ENCODE measurements around the gene MANEA. TPM values are rescaled to one million over a fixed set of nuclear protein-coding genes. Genes with fewer than 3 reads are reported as not detected.

MANEA gene
- total RNA-seq, 1 experiment from 2014 or later: 19.2 TPM

DNA sequence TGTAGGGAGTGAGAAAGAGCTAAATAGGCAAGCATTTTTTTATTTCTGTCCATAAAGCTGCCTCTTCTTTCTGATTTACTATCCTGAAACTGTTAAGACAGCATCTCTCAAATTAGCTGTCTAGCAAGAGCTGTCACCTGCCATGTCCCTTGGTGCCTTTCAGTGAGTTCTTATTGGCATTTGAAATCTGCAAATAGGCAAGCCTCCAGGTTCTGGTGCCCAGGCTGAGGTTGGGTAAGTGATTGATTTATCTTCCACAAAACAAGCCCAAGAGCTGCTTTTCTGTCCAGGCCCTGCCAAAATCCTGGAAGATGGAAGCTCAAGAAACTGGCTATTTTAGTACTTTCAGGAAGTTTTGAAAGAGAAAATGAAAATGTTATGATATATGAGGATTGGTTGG, 22.4 kb downstream of the MANEA start:
- CTCF ChIA-PET: no interaction called here
- TF ChIP-seq, protein P1, sequence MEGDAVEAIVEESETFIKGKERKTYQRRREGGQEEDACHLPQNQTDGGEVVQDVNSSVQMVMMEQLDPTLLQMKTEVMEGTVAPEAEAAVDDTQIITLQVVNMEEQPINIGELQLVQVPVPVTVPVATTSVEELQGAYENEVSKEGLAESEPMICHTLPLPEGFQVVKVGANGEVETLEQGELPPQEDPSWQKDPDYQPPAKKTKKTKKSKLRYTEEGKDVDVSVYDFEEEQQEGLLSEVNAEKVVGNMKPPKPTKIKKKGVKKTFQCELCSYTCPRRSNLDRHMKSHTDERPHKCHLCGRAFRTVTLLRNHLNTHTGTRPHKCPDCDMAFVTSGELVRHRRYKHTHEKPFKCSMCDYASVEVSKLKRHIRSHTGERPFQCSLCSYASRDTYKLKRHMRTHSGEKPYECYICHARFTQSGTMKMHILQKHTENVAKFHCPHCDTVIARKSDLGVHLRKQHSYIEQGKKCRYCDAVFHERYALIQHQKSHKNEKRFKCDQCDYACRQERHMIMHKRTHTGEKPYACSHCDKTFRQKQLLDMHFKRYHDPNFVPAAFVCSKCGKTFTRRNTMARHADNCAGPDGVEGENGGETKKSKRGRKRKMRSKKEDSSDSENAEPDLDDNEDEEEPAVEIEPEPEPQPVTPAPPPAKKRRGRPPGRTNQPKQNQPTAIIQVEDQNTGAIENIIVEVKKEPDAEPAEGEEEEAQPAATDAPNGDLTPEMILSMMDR (conservative IDR thresholded peaks at IDR 0.05; ENCODE audit: low read depth, low read length): no peak
- TF ChIP-seq EZH2 (IDR thresholded peaks at IDR 0.05; ENCODE audit: borderline replicate concordance, low read depth, low read length, poor library complexity, severe bottlenecking): no peak
- intact Hi-C loops (cut with micrococcal nuclease; ENCODE audit: unreplicated experiment): no loop called here

DNA sequence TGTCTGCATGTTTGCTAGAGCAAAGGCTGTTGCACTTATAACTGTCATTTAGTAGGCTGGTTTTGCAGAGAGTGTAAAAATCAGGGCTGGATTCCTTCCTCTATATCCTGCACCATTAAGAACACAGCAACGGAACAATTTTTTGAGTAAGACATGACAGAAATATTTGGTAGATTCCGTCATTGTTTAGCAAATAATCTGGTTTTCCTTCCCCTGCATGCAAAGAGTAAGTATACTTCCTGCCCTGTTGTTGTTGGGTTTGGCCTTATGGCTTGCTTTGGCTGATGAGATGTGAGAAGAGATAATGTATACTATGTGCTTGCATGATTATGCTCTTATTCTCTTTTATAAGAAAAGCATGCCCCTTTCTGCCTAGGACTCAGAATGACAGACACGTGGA, 23.8 kb downstream of the MANEA start:
- Histone ChIP-seq H3K4me3 (ENCODE audit: low read depth, low read length, poor library complexity, severe bottlenecking) (no peak overlapping the region), H3K36me3 (ENCODE audit: insufficient read depth, low read length, poor library complexity, severe bottlenecking) (no peaks in the 10 kb centered on the region), H3K27me3 (replicated peaks; ENCODE audit: insufficient read depth, low read depth, low read length, poor library complexity) (no peaks in the 10 kb centered on the region), H3K27ac (ENCODE audit: low read depth, low read length, poor library complexity, severe bottlenecking) (no peak overlapping the region), H3K4me1 (ENCODE audit: insufficient read depth, low read length, poor library complexity, severe bottlenecking) (no peaks in the 10 kb centered on the region), H3K9me3 (ENCODE audit: low read depth, low read length, poor library complexity, severe bottlenecking) (no peaks in the 10 kb centered on the region)
- intact Hi-C loops (cut with micrococcal nuclease; ENCODE audit: unreplicated experiment): no loop called here
- POLR2A ChIA-PET (ENCODE audit: low non-redundant PET): no interaction called here
- CTCF ChIA-PET: no interaction called here
- TF ChIP-seq EZH2 (IDR thresholded peaks at IDR 0.05; ENCODE audit: borderline replicate concordance, low read depth, low read length, poor library complexity, severe bottlenecking): no peak
- TF ChIP-seq, protein P1 (conservative IDR thresholded peaks at IDR 0.05; ENCODE audit: low read depth, low read length): no peak
- no peak for DNase-seq (ENCODE audit: low spot score)
- no TSS peak for BruUV-seq (replicated peaks)

More for the DNA sequence above, 22.4 kb downstream of the MANEA start:
- H3K36me3 ChIP-seq (ENCODE audit: insufficient read depth, low read length, poor library complexity, severe bottlenecking): no peaks in the 10 kb centered on the region
- H3K27ac ChIP-seq (ENCODE audit: low read depth, low read length, poor library complexity, severe bottlenecking): no peak overlapping the region
- no TSS peak for BruUV-seq (replicated peaks)
- DNase-seq (ENCODE audit: low spot score): no peak
- H3K9me3 ChIP-seq (ENCODE audit: low read depth, low read length, poor library complexity, severe bottlenecking): no peaks in the 10 kb centered on the region
- no peak overlapping the region for H3K4me3 ChIP-seq (ENCODE audit: low read depth, low read length, poor library complexity, severe bottlenecking)
- H3K27me3 ChIP-seq (replicated peaks; ENCODE audit: insufficient read depth, low read depth, low read length, poor library complexity): no peaks in the 10 kb centered on the region
- POLR2A ChIA-PET (ENCODE audit: low non-redundant PET): no interaction called here
- no peaks in the 10 kb centered on the region for H3K4me1 ChIP-seq (ENCODE audit: insufficient read depth, low read length, poor library complexity, severe bottlenecking)

DNA sequence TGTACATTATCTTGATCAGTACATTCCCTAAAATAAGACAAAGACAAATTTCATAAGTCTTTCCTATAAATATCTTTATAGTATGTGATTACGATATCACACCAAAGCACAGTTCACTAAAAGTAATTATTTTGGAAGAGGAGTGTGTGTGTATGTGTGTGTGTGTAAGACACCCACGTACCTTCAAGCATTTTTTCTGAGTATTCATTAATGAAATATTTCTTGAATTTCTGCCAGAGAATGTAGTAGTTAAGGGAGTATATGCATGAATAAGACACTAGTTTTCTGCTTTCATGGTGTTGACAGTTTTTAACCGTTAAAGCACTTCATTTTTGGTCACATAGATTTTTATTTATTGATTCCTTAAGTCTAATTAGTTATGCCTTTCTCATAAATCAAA, 36.8 kb downstream of the MANEA start:
- Histone ChIP-seq H3K27ac (ENCODE audit: low read depth, low read length, poor library complexity, severe bottlenecking) (no peak overlapping the region), H3K36me3 (ENCODE audit: insufficient read depth, low read length, poor library complexity, severe bottlenecking) (no peaks in the 10 kb centered on the region), H3K27me3 (replicated peaks; ENCODE audit: insufficient read depth, low read depth, low read length, poor library complexity) (no peaks in the 10 kb centered on the region), H3K4me3 (ENCODE audit: low read depth, low read length, poor library complexity, severe bottlenecking) (no peak overlapping the region), H3K4me1 (ENCODE audit: insufficient read depth, low read length, poor library complexity, severe bottlenecking) (no peaks in the 10 kb centered on the region), H3K9me3 (ENCODE audit: low read depth, low read length, poor library complexity, severe bottlenecking) (no peaks in the 10 kb centered on the region)
- no TSS peak for BruUV-seq (replicated peaks)
- ChIA-PET POLR2A (ENCODE audit: low non-redundant PET) (no interaction called here), CTCF (no interaction called here)
- TF ChIP-seq, protein P1 (conservative IDR thresholded peaks at IDR 0.05; ENCODE audit: low read depth, low read length): no peak
- TF ChIP-seq EZH2 (IDR thresholded peaks at IDR 0.05; ENCODE audit: borderline replicate concordance, low read depth, low read length, poor library complexity, severe bottlenecking): no peak
- no peak for DNase-seq (ENCODE audit: low spot score)
- intact Hi-C loops (cut with micrococcal nuclease; ENCODE audit: unreplicated experiment): no loop called here
